GM19023 (cell line): Measurements from ENCODE around the gene HAGH.

Experiments
- ATAC-seq: cut with Tn5 transposase; IDR thresholded peaks from one replicate; pipeline ENCODE4 v1.9.1; 2021; ENCODE audit warnings: mild to moderate bottlenecking, moderate library complexity; ENCODE audit not compliant: unreplicated experiment

Gene HAGH

DNA sequence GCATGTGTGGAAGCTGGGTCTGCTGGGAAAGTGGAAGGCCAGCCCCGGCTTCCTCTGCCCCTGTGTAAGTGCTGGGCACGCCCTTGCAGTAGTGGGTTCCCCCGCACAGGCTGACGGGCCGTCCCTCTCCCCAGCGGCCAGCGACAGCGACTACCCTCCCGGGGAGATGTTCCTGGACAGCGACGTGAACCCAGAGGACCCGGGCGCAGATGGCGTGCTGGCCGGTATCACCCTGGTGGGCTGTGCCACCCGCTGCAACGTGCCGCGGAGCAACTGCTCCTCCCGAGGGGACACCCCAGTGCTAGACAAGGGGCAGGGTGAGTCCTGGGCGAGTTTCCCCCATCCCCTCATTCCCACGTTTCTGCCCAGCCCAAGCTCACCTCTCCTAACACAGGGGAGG lies 60.8 kb downstream of the HAGH start:
- ATAC-seq, result no peak

DNA sequence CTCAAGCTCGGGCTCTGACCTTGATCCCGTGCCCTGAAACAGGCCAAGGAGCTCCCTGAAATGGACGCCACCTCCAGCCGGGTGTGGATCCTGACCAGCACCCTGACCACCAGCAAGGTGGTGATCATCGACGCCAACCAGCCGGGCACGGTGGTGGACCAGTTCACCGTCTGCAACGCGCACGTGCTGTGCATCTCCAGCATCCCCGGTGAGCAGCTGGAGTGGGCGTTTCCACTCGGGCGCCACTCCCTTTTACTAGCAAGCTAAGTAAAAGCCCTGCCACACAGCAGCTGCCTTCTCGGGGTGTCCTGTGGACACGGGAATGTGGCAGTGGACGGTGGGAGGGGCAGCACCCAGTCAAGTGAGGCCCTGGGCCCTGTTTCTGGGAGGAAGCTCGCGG lies 61.7 kb downstream of the HAGH start:
- no peak for ATAC-seq

DNA sequence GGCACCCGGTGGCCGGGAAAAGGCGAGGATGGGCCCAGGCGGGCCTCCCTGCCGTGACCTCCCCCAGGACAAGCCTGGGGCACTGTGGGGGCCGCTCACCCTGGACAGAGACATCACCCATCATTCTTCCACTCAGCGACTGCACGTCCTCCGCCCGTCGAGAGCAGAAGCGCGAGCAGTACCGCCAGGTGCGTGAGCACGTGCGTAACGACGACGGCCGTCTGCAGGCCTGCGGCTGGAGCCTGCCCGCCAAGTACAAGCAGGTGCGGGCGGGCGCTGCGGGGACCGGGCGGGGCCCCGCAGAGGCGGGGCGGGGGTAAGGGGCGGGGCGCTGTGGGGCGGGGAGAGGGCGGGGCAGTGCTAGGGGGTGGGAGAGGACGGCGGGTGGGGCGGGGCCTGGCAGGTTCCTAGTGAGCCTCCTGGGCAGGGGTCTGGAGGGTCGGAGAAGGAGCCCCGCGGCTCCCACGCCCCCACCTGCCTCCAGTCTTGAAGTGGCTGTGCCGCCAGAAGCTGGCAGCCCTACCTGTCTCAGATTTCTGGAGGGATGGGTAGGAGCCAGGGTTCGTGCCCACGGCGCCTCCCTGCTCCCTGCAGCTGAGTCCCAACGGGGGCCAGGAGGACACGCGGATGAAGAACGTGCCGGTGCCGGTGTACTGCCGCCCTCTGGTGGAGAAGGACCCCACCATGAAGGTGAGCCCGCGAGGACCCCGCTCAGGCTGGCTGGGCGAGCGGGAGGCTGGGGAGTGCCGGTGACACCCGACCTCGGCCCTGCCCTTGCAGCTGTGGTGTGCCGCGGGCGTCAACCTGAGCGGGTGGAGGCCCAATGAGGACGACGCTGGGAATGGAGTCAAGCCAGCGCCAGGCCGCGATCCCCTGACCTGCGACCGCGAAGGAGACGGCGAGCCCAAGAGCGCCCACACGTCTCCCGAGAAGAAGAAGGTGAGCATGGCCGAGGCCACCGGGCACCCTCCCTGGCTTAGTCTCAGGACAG lies 62.8 kb downstream of the HAGH start:
- ATAC-seq, result no peak

DNA sequence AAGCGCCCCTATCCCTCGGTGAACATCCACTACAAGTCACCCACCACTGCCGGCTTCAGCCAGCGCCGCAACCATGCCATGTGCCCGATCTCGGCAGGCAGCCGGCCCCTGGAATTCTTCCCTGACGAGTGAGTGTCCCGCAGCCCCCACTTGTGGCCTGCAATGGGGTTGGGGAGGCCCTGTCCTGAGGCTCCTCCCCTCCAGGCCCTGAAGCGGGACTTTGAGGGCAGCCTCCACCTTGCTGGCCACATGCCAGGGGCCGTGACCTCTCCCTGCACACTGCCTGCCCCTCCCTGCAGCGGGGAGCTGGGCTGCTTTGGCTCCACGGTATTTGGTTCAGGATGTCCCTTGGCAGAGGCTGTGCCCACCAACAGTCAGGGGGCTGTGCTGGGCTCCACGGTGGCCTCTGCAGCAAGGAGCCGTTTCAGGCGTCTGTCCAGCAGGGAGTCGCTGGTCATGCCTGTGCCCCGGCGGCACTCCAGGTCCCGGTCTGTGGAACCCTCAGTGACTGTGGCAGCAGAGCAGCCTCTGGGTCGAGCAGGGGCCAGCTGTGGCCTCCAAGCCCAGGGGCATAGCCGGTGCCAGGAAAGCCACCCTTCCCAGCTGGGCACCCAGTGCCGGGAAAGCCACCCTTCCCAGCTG lies 63.6 kb downstream of the HAGH start:
- ATAC-seq, result no peak

DNA sequence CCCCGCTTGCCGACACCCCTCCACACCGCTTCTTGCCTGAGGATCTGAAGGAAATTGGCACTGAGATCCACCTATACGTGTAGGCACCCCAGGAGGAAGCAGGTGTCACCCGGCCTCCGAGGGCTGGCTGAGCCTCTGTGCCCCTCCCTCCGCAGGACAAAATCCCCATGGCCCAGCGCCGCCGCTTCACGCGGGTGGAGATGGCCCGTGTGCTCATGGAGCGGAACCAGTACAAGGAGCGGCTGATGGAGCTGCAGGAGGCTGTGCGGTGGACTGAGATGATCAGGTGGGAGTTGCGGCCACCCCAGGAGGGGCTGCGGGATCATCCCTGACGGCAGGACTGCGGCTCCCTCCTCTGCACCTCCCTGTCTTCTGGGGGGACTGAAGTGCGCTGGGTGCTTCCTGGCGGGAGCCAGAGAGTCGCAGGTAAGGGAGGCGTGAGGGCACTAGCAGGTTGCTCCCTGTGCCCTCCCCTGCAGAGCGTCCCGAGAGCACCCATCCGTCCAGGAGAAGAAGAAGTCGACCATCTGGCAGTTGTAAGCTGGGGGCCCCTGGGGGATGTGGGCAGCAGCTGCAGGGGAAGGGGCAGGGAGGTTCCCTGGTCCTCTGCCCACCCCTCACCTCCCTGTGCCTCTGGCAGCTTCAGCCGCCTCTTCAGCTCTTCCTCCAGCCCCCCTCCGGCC lies 64.3 kb downstream of the HAGH start:
- ATAC-seq, result no peak

DNA sequence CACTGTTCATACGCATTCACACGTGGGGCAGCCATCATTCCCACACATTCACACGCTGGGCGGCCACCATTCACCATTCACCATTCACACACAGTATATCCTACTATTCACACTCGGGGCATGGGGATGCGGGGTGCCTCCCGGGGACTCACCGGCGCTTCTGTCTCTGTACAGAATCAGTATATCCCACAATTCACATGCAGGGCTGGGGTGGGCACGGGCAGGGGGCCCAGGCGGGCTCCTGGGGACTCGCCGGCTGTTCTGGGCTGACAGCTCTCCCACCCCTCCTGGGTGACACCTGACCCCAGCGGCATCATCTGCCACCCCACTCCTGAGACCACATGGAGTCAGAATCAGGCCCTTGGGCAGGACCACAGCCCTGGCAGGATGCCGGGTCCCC lies 64.9 kb downstream of the HAGH start:
- ATAC-seq, result no peak

DNA sequence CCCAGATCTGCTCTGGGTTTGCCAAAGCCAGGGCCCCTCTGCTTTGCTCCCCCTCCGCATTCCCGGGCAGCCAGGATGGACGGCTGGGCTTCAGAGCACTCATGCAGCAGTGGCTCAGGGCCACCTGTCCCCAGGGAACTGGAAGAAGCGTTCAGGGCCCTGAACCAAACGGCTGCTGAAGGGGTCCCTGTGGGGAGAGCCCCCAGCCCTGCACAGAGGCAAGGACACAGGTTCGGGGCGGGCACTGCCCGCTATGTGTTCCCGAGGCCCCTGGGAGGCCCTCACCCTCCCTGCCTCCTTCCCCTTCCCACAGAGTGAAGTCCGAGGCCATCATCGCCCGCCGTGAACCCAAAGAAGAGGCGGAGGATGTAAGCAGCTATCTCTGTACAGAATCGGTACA lies 65.7 kb downstream of the HAGH start:
- no peak for ATAC-seq

DNA sequence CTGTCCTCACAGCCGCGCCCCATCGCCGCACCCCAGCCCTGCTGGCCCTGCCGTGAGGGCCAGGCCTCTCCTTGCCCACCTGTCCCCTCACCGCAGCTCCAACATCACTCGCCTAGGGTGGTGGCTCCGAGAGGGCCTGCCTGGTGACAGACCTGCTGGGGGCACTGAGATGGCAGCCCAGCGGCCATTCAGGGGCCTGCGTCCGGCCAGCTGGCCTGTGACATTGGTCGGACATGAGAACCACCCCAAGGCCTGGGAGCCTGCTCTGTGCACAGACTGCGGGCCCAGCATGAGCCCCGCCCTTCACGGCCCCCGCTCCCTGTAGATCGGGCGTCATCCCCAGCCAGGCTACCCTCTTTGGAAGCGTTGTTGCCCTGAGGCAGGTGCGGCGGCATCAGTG lies 67.1 kb downstream of the HAGH start:
- ATAC-seq, result no peak

DNA sequence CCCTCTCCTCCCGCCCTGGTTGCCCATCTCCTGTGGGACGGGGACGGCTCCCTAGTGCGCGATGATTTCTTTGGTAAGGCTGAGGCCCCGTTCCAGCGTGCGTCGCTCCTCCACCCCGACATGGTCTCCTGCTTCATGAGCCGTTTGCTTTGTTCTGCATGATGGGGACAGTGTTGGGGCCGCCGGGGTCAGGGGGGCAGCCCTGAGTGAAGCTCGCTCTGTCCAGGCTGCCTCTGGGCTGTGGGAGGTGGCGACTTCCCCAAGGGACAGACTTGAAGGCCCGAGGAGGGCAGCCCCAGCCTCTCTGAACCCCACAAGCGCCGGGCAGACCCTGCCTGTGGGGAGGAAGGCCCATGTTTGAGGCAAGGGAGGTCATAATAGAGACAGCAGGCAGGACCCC lies 67.7 kb downstream of the HAGH start:
- no peak for ATAC-seq

DNA sequence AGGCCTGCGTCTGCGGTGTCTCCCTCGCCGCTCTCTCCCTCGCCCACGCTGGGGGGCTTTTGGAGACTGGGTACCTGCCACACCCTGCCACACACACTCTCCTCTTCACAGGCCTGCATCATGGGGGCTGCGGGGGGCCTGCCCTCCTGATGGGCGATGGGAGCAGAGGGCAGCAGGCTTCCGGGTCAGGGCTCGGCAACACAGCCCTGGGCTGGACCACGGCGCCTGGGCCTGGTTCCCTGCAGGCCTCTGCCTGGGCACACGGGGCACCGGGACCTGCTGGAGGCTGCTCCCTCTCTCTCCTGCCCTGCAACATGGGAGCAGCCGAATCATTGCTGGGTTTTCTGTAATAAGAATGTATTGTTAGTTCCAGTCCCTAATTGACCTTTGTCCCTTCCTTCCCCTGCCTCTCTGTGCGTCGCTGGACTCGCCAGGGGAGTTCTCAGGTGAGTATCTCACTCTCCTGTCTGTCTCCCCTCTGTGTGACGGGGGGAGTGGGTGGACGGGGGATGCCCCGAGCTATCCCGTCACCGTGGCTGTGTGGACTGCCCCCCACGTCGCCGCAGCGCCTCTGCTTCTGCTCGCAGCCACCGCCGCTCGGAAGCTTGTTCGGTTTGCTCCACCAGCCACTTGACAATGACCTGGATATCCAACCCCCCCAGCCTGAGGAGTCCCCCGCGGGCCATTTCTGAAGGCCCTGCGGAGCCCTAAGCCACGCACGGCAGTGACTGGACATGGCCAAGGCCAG lies 68.7 kb downstream of the HAGH start:
- ATAC-seq, result no peak
